HL-60 (cell line): ENCODE results near the gene PLPP7.
"Not testable (repeated sequence)": the region's sequence is repeated elsewhere in the genome, so short reads cannot be mapped to it uniquely, and the experiment has no call there.

Experiments
- DNase-seq, 2 experiments: peaks; one replicate each; pipeline ENCODE4 v3.0.0-alpha.2; 2010 to 2020; ENCODE audit warnings: low read depth in 1 of 2, low spot score in 1 of 2
- H3K27ac ChIP-seq: fragments of 250-450 bp; sonication (Bioruptor Pico); replicated peaks from 2 replicates; pipeline ENCODE4 v1.5.1; 2020; ENCODE audit warnings: mild to moderate bottlenecking, moderate library complexity
- H3K27me3 ChIP-seq: fragments of 250-450 bp; sonication (Bioruptor Pico); 2 replicates; pipeline ENCODE4 v1.5.1; 2021; ENCODE audit warnings: mild to moderate bottlenecking, moderate library complexity; ENCODE audit not compliant: insufficient read depth, poor library complexity, severe bottlenecking
- H3K4me3 ChIP-seq: replicated peaks from 2 replicates; pipeline ENCODE4 v1.5.1; 2011; ENCODE audit warnings: mild to moderate bottlenecking, control low read depth, low read length; ENCODE audit not compliant: insufficient read depth
- CTCF ChIP-seq: IDR thresholded peaks from one replicate; pipeline ENCODE4 v1.5.1; 2011; ENCODE audit warnings: low read length, control low read depth, inconsistent platforms; ENCODE audit not compliant: insufficient read depth
- GABPA ChIP-seq: IDR thresholded peaks from 2 replicates; pipeline ENCODE4 v1.6.1; 2012; ENCODE audit warnings: low read depth
- POLR2AphosphoS5 ChIP-seq: IDR thresholded peaks from 2 replicates; pipeline ENCODE4 v1.6.1; 2012; ENCODE audit warnings: low read depth
- REST ChIP-seq: IDR thresholded peaks from 2 replicates; pipeline ENCODE4 v1.6.1; 2012; ENCODE audit warnings: low read depth; ENCODE audit not compliant: insufficient replicate concordance
- SPI1 ChIP-seq: IDR thresholded peaks from 2 replicates; pipeline ENCODE4 v1.6.1; 2012; ENCODE audit warnings: low read depth, mild to moderate bottlenecking, borderline replicate concordance

PLPP7 gene

GRCh38 chr9:131324736-131325679 lies 35.5 kb downstream of the PLPP7 start:
- DNase-seq: no peak
- Histone ChIP-seq H3K27me3 (no peaks in the 10 kb centered on the region), H3K27ac (no peak overlapping the region), H3K4me3 (no peak overlapping the region)
- TF ChIP-seq REST: no peak
- no peak for TF ChIP-seq POLR2AphosphoS5
- TF ChIP-seq SPI1: no peak
- no peak for TF ChIP-seq GABPA
- TF ChIP-seq CTCF: no peak

- H3K4me3 ChIP-seq: no peak overlapping the region
- TF ChIP-seq GABPA: no peak
- TF ChIP-seq REST: no peak
- no peak for TF ChIP-seq SPI1
- no peak for DNase-seq
- no peak overlapping the region for H3K27ac ChIP-seq
- no peaks in the 10 kb centered on the region for H3K27me3 ChIP-seq
Measured at GRCh38 chr9:131329241-131329641, 39.7 kb downstream of the PLPP7 start.

DNA sequence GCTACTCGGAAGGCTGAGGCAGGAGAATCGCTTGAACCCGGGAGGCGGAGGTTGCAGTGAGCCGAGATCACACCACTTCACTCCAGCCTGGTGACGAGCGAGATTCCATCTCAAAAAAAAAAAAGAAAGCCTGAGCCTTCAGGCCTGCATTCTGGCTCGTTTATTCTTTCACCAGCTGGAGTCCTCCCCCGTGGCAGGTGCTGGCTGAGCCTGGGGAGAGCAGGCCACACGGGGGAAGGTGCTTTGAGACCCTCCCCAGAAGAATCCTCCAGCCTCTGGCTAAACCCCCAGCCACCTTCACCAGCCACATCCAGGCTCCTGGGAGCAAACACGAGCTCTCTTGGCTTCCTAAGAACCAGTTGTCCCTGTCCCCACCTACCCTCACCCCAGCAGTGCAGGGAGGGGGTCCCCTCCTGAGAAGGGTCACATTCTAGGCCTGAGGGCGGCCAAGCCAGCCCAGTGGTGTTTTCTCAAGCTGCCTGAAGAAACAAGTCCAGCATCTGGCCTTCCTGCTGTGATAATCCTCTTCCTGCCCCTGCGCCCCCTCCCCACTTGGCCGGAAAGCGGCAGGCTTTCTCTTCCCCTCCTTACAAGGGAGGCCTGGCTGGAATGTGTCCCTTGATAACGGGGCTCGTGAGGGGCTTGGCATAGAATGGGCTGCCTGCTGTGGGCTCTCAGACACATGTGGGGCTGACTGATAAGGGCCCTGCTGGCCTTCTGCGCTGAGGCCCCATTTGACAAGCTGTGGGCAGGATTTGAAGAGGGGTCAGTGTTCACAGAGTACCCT lies 41.5 kb downstream of the PLPP7 start:
- H3K27me3 ChIP-seq: no peaks in the 10 kb centered on the region
- no peak overlapping the region for H3K4me3 ChIP-seq
- TF ChIP-seq REST: no peak
- TF ChIP-seq POLR2AphosphoS5: no peak
- no peak for TF ChIP-seq CTCF
- TF ChIP-seq GABPA: no peak
- no peak for TF ChIP-seq SPI1
- H3K27ac ChIP-seq: no peak overlapping the region
- DNase-seq: no peak

- H3K4me3 ChIP-seq, H3K27ac ChIP-seq, DNase-seq, H3K27me3 ChIP-seq: not testable (repeated sequence)
Measured at GRCh38 chr9:131331996-131332395, 42.5 kb downstream of the PLPP7 start.
